Lung microvascular endothelial cell (primary cell): Measurements from ENCODE around the gene PLPPR3. TPM values are rescaled to one million over a fixed set of nuclear protein-coding genes. Genes with fewer than 3 reads are reported as not detected.
A peak's percentile ranks its signal among the peaks of the same experiment; 100 is the strongest.

ENCODE experiments used
- DNase-seq, 2 donors: peaks; one replicate each; pipeline versions ENCODE4 v3.0.0 to v3.0.0-alpha.2; 2010; ENCODE audit warnings: low read depth in 2 of 2
- total RNA-seq: library from RNA; depleted of rRNA; stranded (reverse); fragments of >200 nt; gene quantifications from 2 replicates; pipeline ENCODE4 v1.2.1, GENCODE V29; 2014

Gene PLPPR3
- total RNA-seq, 1 donor from 2014 or later, result under 0.01 TPM

GRCh38 chr19:772730-773436, 48.9 kb downstream of the PLPPR3 start:
- no peak for DNase-seq

- no peak for DNase-seq
Measured at GRCh38 chr19:772063-772462, 49.7 kb downstream of the PLPPR3 start.

- peak; percentile 70 to 82 for DNase-seq
Measured at GRCh38 chr19:771332-771785, 50.4 kb downstream of the PLPPR3 start.

- no peak for DNase-seq
Measured at GRCh38 chr19:769616-770015, 52.1 kb downstream of the PLPPR3 start.

- DNase-seq, result no peak
Measured at GRCh38 chr19:768424-768823, 53.3 kb downstream of the PLPPR3 start.

GRCh38 chr19:765179-765738, 56.5 kb downstream of the PLPPR3 start:
- DNase-seq, result no peak

GRCh38 chr19:764301-764700, 57.5 kb downstream of the PLPPR3 start:
- DNase-seq, result no peak

GRCh38 chr19:763869-764268, 57.9 kb downstream of the PLPPR3 start:
- DNase-seq, result no peak

GRCh38 chr19:763181-763580, 58.6 kb downstream of the PLPPR3 start:
- no peak for DNase-seq

Other genes starting within 250 kb of the PLPPR3 start
- 184 and 198 TPM in 2 replicates for gene BSG, start 249.4 kb downstream of the PLPPR3 start, total RNA-seq
- 0.40 and 0.44 TPM in 2 replicates for gene HCN2, start 232.1 kb downstream of the PLPPR3 start, total RNA-seq
- gene POLRMT, start 188.4 kb downstream of the PLPPR3 start, total RNA-seq, result 14.4 and 18.8 TPM in 2 replicates
- not detected in 2 replicates for gene FGF22, start 182.1 kb downstream of the PLPPR3 start, total RNA-seq
- gene RNF126, start 158.7 kb downstream of the PLPPR3 start, total RNA-seq, result 25.5 and 27.8 TPM in 2 replicates
- 5.0 and 5.2 TPM in 2 replicates for gene FSTL3, start 145.6 kb downstream of the PLPPR3 start, total RNA-seq
- gene PRSS57, start 126.5 kb downstream of the PLPPR3 start, total RNA-seq, result not detected in 2 replicates
- gene PALM, start 113.0 kb downstream of the PLPPR3 start, total RNA-seq, result 23.1 and 36.9 TPM in 2 replicates
- gene MISP, start 70.8 kb downstream of the PLPPR3 start, total RNA-seq, result under 0.01 TPM in 1 of 2 replicates, not detected in the other
- 113 and 124 TPM in 2 replicates for gene PTBP1, start 24.5 kb downstream of the PLPPR3 start, total RNA-seq
- not detected in 2 replicates for gene AZU1, start 5.9 kb upstream of the PLPPR3 start, total RNA-seq
- gene PRTN3, start 19.0 kb upstream of the PLPPR3 start, total RNA-seq, result not detected in 2 replicates
- not detected in 2 replicates for gene ELANE, start 30.3 kb upstream of the PLPPR3 start, total RNA-seq
- 1.2 and 3.9 TPM in 2 replicates for gene CFD, start 37.7 kb upstream of the PLPPR3 start, total RNA-seq
- 19.0 TPM in 2 replicates for gene MED16, start 71.2 kb upstream of the PLPPR3 start, total RNA-seq
- gene RNU6-9, start 71.5 kb upstream of the PLPPR3 start, total RNA-seq, result not detected in 2 replicates
- gene R3HDM4, start 91.3 kb upstream of the PLPPR3 start, total RNA-seq, result 27.2 and 28.8 TPM in 2 replicates
- not detected in 2 replicates for gene KISS1R, start 95.4 kb upstream of the PLPPR3 start, total RNA-seq
- gene ARID3A, start 104.1 kb upstream of the PLPPR3 start, total RNA-seq, result 6.8 and 9.5 TPM in 2 replicates
- gene WDR18, start 162.4 kb upstream of the PLPPR3 start, total RNA-seq, result 74.4 and 88.5 TPM in 2 replicates
- under 0.01 and 0.44 TPM in 2 replicates for gene GRIN3B, start 178.5 kb upstream of the PLPPR3 start, total RNA-seq
- 29.4 and 43.8 TPM in 2 replicates for gene TMEM259, start 199.2 kb upstream of the PLPPR3 start, total RNA-seq
- not detected in 2 replicates for gene RNU6-2, start 199.6 kb upstream of the PLPPR3 start, total RNA-seq
- gene CNN2, start 204.7 kb upstream of the PLPPR3 start, total RNA-seq, result 59.1 and 83.9 TPM in 2 replicates
- 3.1 and 3.4 TPM in 2 replicates for gene ABCA7, start 218.2 kb upstream of the PLPPR3 start, total RNA-seq
- gene ARHGAP45, start 245.2 kb upstream of the PLPPR3 start, total RNA-seq, result 17.7 and 19.6 TPM in 2 replicates